Mesodermal cell (in vitro differentiated cells): ENCODE measurements around the gene LBHD2.

ENCODE experiments used
- H3K27ac ChIP-seq: 2 replicates; pipeline ENCODE4 v1.7.0; 2013; ENCODE audit warnings: mild to moderate bottlenecking, low read depth, low read length, moderate library complexity; ENCODE audit not compliant: severe bottlenecking
- H3K36me3 ChIP-seq: 2 replicates; pipeline ENCODE4 v1.7.1; 2013; ENCODE audit warnings: mild to moderate bottlenecking, low read length, moderate library complexity; ENCODE audit not compliant: control insufficient read depth, insufficient read depth
- H3K4me1 ChIP-seq: one replicate; pipeline ENCODE4 v1.7.1; 2013; ENCODE audit warnings: mild to moderate bottlenecking, low read length; ENCODE audit not compliant: insufficient read depth, control insufficient read depth, poor library complexity, severe bottlenecking
- H3K4me3 ChIP-seq: 2 replicates; pipeline ENCODE4 v1.7.0; 2013; ENCODE audit warnings: low read length, control low read depth, mild to moderate bottlenecking; ENCODE audit not compliant: insufficient read depth, poor library complexity, severe bottlenecking; ENCODE audit errors: extremely low read depth
- H3K9me3 ChIP-seq: 2 replicates; pipeline ENCODE4 v1.7.1; 2013; ENCODE audit warnings: mild to moderate bottlenecking, low read length, moderate library complexity; ENCODE audit not compliant: control insufficient read depth
- WGBS, 2 experiments: methylation state at CpG; one replicate each; pipeline ENCODE4 v1.1.5; 2013; ENCODE audit warnings: missing lambda C conversion rate in 2 of 2; ENCODE audit not compliant: insufficient coverage in 2 of 2; 5-methylcytosine and 5-hydroxymethylcytosine counted together

LBHD2 gene

GRCh38 chr14:103070263-103070885 lies 13.6 kb upstream of the LBHD2 start:
- H3K4me1 ChIP-seq, result peaks cover 5% of the 10 kb centered on the region
- H3K9me3 ChIP-seq, result no peaks in the 10 kb centered on the region
- WGBS, 2 experiments, result 86 to 94% methylated on average over 5 to 6 of the region's 8 CpGs
- H3K4me3 ChIP-seq, result no peak overlapping the region
- H3K27ac ChIP-seq, result no peak overlapping the region
- H3K36me3 ChIP-seq, result no peaks in the 10 kb centered on the region

DNA sequence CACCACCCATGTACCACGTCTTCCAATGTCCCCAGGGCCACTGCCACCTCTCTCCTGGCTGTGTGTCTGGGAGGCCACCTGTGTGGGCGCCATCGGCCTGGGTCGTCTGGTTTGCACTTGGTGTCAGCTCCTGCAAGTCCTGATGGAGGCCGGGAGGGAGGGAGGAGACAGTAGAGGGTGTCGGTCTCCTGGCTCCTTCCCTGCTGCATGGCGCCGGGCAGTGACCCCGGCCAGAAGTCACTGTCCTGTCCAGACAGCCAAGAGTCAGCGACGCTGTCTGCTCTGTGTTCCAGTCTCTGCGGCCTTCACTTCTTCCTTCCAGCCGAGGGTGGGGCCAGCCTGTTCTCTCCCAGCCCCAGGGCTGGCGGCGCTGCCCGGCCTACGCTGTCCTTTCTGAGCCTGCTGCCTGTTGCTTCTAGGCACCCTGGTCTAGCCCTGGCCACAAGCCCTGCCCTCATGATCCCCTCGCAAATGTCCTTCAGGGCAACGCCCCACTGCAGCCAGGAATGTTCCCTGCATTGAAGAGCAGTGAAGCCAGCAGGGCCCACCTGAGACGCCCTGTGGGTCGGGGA lies 13.0 kb upstream of the LBHD2 start:
- H3K4me3 ChIP-seq, result no peak overlapping the region
- no peaks in the 10 kb centered on the region for H3K36me3 ChIP-seq
- WGBS, 2 experiments, result 87 to 91% methylated on average over 17 of the region's 21 CpGs
- H3K9me3 ChIP-seq, result no peaks in the 10 kb centered on the region
- H3K4me1 ChIP-seq, result peaks cover 5% of the 10 kb centered on the region
- no peak overlapping the region for H3K27ac ChIP-seq

DNA sequence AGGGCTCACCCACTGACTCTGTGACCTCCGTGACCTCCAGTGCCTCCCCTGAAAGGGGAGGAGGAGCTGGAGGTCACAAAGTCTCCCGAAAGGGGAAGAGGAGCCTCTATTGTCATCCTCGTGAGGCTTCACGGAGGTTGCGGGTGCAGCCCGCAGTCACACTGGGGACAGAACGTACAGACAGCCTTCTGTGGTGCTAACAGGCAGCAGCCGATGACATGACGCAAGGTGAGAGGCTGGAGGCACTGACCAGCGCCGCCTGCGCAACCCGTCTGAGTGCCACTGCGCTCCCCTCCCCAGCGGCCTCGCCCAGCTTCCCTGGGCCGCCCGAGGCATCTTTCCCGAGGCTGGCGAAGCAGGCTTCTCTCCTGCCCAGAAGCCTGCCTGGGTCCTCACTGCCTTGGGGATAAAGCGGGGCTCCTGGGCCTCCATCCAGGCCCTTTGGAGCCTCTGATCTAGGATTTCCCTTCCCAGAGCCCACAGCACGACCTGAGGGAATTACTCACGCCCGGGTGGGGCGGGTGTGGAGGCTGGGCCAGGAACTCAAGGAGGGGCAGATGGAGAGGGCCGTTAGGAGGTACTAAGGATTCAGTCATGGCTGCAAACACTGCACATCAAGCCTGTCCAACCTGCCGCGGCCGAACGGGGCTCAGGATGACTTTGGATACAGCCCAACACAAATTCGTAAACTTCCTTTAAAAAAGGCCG lies 12.3 kb upstream of the LBHD2 start:
- Histone ChIP-seq H3K4me3 (no peak overlapping the region), H3K36me3 (no peaks in the 10 kb centered on the region), H3K4me1 (peaks cover 5% of the 10 kb centered on the region), H3K9me3 (no peaks in the 10 kb centered on the region), H3K27ac (no peak overlapping the region)
- 87 to 93% methylated on average over 29 to 31 of the region's 32 CpGs for WGBS, 2 experiments

- Histone ChIP-seq H3K9me3 (no peaks in the 10 kb centered on the region), H3K4me1 (peaks cover 5% of the 10 kb centered on the region), H3K27ac (no peak overlapping the region), H3K4me3 (no peak overlapping the region), H3K36me3 (no peaks in the 10 kb centered on the region)
- 87 to 91% methylated on average over 15 to 17 of the region's 21 CpGs for WGBS, 2 experiments
Measured at GRCh38 chr14:103072595-103073366, 11.2 kb upstream of the LBHD2 start.

- no peaks in the 10 kb centered on the region for H3K36me3 ChIP-seq
- peaks cover 5% of the 10 kb centered on the region for H3K4me1 ChIP-seq
- H3K27ac ChIP-seq, result no peak overlapping the region
- WGBS, 2 experiments, result 93 to 95% methylated on average over 12 to 13 of the region's 14 CpGs
- H3K9me3 ChIP-seq, result no peaks in the 10 kb centered on the region
- H3K4me3 ChIP-seq, result no peak overlapping the region
Measured at GRCh38 chr14:103073367-103073875, 10.6 kb upstream of the LBHD2 start.

- no peaks in the 10 kb centered on the region for H3K9me3 ChIP-seq
- no peaks in the 10 kb centered on the region for H3K36me3 ChIP-seq
- H3K4me3 ChIP-seq, result no peak overlapping the region
- H3K4me1 ChIP-seq, result peaks cover 5% of the 10 kb centered on the region
- 83 to 84% methylated on average over 18 of the region's 21 CpGs for WGBS, 2 experiments
- H3K27ac ChIP-seq, result no peak overlapping the region
Measured at GRCh38 chr14:103073876-103074728, 9.9 kb upstream of the LBHD2 start.

DNA sequence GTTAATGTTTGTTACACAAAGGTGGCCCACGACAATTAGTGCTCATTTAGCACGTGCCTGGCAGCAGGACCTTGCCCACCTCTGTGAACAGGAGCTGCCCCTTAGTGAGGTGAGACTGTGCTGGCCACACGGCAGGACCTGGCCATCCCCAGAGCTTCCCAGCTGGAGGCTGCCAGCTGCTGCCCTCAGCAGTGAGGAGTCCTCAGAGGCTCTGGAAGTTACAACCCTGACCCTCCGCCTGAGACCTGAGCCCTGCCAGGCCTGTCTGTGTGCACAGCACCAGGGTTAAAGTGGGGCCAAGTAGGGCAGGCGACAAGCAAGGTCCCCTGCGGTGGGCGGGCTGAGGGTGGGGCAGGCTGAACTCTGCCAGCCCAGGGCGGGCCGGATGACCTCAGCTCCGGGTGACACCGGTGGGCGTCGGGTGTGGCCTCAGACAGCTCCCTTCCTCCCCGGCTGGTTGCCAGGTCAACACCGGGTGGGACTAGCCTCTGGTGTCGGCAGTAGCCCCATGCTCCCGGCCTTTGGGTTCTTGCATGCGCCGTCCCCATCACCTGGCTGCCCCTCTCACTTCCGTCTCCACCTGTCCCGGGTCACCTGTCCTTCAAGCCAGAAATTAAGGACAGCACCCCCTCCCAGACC lies 9.2 kb upstream of the LBHD2 start:
- no peaks in the 10 kb centered on the region for H3K36me3 ChIP-seq
- peaks cover 5% of the 10 kb centered on the region for H3K4me1 ChIP-seq
- no peaks in the 10 kb centered on the region for H3K9me3 ChIP-seq
- H3K4me3 ChIP-seq, result peak overlapping the region; percentile 35
- H3K27ac ChIP-seq, result no peak overlapping the region
- 48 to 52% methylated on average over 21 of the region's 21 CpGs for WGBS, 2 experiments

DNA sequence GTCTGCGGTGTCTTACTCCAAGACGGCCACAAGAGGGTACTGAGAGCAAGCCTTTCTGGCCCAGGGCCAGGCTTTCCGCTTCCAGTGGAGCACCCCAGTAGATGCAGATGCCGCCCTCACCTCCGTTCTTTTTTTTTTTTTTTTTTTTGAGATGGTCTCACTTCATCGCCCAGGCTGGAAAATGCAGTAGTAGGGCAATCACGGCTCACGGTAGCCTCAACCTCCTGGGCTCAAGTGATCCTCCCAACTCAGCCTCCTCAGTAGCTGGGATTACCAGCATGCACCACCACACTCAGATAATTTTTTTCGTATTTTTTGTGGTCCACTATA lies 5.6 kb upstream of the LBHD2 start:
- Histone ChIP-seq H3K27ac (no peak overlapping the region), H3K36me3 (no peaks in the 10 kb centered on the region), H3K4me3 (no peak overlapping the region), H3K4me1 (peaks cover 5% of the 10 kb centered on the region), H3K9me3 (no peaks in the 10 kb centered on the region)
- 8 to 15% methylated on average over 6 of the region's 9 CpGs for WGBS, 2 experiments

DNA sequence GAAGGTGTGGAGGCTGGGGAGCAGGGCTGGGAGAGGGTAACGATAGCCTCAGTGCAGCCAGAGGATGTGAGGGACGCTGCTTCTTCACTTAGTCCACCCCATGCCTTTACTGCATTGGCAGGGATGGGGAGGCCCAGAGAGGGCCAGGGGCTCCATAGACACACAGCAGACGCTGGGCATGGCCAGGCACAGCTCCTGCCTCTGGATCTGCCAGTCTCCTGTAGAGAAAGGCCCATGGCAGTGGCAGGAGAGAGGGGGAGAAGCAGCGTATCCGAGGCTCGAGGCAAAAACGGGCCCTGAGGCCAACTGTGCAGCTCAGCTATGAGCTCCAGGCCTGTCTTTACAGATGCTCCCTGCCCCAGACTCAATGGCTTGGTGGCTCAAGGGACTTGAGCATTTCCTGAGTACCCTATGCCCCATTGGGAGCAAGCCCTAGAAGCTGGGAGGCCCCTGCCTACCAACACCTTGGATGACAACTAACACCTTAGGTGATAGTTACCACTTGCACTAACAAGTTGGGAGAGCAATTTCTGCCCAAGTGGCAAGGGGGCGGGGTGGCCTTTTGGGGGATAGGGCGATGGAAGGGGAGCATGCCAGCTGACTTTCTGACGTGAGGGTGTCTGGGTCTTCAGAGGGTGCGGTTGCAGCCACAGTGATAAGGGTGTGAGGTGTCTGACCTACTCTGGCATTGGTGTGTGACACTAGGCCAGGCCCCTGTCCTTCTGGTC lies 5.0 kb upstream of the LBHD2 start:
- Histone ChIP-seq H3K9me3 (no peaks in the 10 kb centered on the region), H3K4me3 (no peak overlapping the region), H3K4me1 (peaks cover 5% of the 10 kb centered on the region), H3K36me3 (no peaks in the 10 kb centered on the region), H3K27ac (no peak overlapping the region)
- 82 to 85% methylated on average over 10 to 11 of the region's 11 CpGs for WGBS, 2 experiments
